Heart right ventricle (tissue), 16 donors: Measurements from ENCODE around the gene PPP4R4. TPM values are rescaled to one million over a fixed set of nuclear protein-coding genes. Genes with fewer than 3 reads are reported as not detected.

ENCODE experiments used
- ATAC-seq, 8 donors: fragments of 200-7000 bp; cut with Tn5 transposase; one replicate each; pipeline ENCODE4 v1.9.1; 2020; ENCODE audit warnings: mild to moderate bottlenecking in 8 of 8, moderate library complexity in 8 of 8, moderate number of reproducible peaks in 1 of 8
- DNase-seq, 2 donors: peaks; one replicate each; pipeline ENCODE4 v3.0.0-alpha.2; 2020
- H3K27ac ChIP-seq, 10 donors: fragments of 200-600 bp; sonication (generic) in 2 of 10; one replicate each; pipeline versions ENCODE4 v1.5.0 to v1.8.0; 2020 to 2022; ENCODE audit warnings: mild to moderate bottlenecking in 3 of 10
- H3K27me3 ChIP-seq, 7 donors: fragments of 200-600 bp; one replicate each; pipeline ENCODE4 v1.8.0; 2021 to 2022; ENCODE audit warnings: mild to moderate bottlenecking in 2 of 7
- H3K36me3 ChIP-seq, 9 donors: fragments of 200-600 bp; sonication (generic) in 1 of 9; one replicate each; pipeline versions ENCODE4 v1.5.0 to v1.8.0; 2020 to 2022; ENCODE audit warnings: mild to moderate bottlenecking in 2 of 9
- H3K4me1 ChIP-seq, 9 donors: fragments of 200-600 bp; sonication (generic) in 1 of 9; one replicate each; pipeline versions ENCODE4 v1.5.0 to v1.8.0; 2020 to 2022; ENCODE audit warnings: mild to moderate bottlenecking in 4 of 9
- H3K4me3 ChIP-seq, 10 donors: fragments of 200-600 bp; sonication (generic) in 2 of 10; one replicate each; pipeline versions ENCODE4 v1.5.0 to v1.8.0; 2020 to 2022; ENCODE audit warnings: mild to moderate bottlenecking in 7 of 10, moderate library complexity in 2 of 10
- H3K9me3 ChIP-seq, 11 donors: fragments of 200-600 bp in 10 of 11; sonication (generic) in 2 of 11; one replicate each; pipeline versions ENCODE4 v1.5.0 to v1.8.0; 2013 to 2022; ENCODE audit warnings: mild to moderate bottlenecking in 2 of 11, control low read depth in 1 of 11, moderate library complexity in 1 of 11
- CTCF ChIP-seq, 9 donors: fragments of 200-600 bp; sonication (generic) in 2 of 9; IDR thresholded peaks; one replicate each; pipeline versions ENCODE4 v1.5.0 to v1.8.0; 2021 to 2022; ENCODE audit warnings: antibody characterized with exemption in 9 of 9, mild to moderate bottlenecking in 5 of 9, moderate library complexity in 1 of 9
- WGBS, 2 donors: extraction: QIAGEN DNeasy Blood & Tissue Kit; methylation state at CpG; one replicate each; pipeline ENCODE4 v1.1.7; 2013; ENCODE audit warnings: inconsistent platforms in 1 of 2; 5-methylcytosine and 5-hydroxymethylcytosine counted together
- intact Hi-C, 10 donors: fragments of 100-400 bp; cut with DNase I; formaldehyde crosslinking; loops; one replicate each; pipeline versions ENCODE4 v1.11.1 to v1.14.2; 2022
- polyA plus RNA-seq, 2 donors: library from polyadenylated mRNA; stranded (reverse); fragments of 200-250 nt; gene quantifications; one replicate each; pipeline ENCODE4 v1.2.3, GENCODE V29; 2013
- total RNA-seq, 10 donors: library from RNA; stranded (reverse); fragmentation: NEBNext Ultra II Directional in 3 of 10; extraction: Animal tissue kit (Norgen Biotek cat#: 25700) in 3 of 10; gene quantifications; one replicate each; pipeline versions ENCODE4 v1.2.1 to v1.2.4, GENCODE V29; 2021 to 2023
- donor health status: Arrhythmogenic right ventricular cardiomyopathy.
- donor health status: ischemic (EF 13 %, LVEDD 7.1; RV severe dilation, severe dysfunction).
- donor health status: healthy with polysubstance abuse.
- donor health status: DM: no; HTN: yes; CAD: no.
- donor health status: DM: no; HTN: no; CAD: no.
- donor health status: ischemic (EF 25% LVEDD 6.9; RV normal size, moderate dysfunction).
- donor health status: ischemic (EF 25% LVEDD 5.7; RV mildly dilated, moderate dysfunction).
- donor health status: healthy.
- donor health status: DM: yes; HTN: yes; CAD: no.
- donor health status: Ischemic cardiomyopathy.
- donor health status: ischemic (EF 35%, LVEDD 5.7; RV mildly dilated, moderate dysfunction).
- donor health status: nonischemic (EF 11% LVEDD 7.7; RV severe dilation, severe dysfunction).
- donor health status: DM: yes; HTN: yes; CAD: no.
- donor health status: PGD.
- donor health status: ischemic (EF 29% LVEDD 5.4; RV normal size, mild dysfunction).
- donor health status: nonischemic (EF 23%, LVEDD 6.1; RV moderate dilation, normal function).

The PPP4R4 gene
- total and polyA plus RNA-seq, 12 donors, result 0.13 to 0.94 (median 0.31) TPM; not detected in 5

GRCh38 chr14:94176808-94177207, 2.7 kb downstream of the PPP4R4 start:
- intact Hi-C loops, result loop anchor here in 5 of 10 donors (5.0 kb wide), 3 partner anchors 40 to 140 kb away; no protein-coding TSS in a partner anchor
- Histone ChIP-seq H3K4me1 (peaks cover 6 to 27% (median 22%) of the 10 kb centered on the region in 9 donors), H3K36me3 (no peaks in the 10 kb centered on the region), H3K4me3 (no peak overlapping the region), H3K9me3 (no peaks in the 10 kb centered on the region), H3K27ac (no peak overlapping the region), H3K27me3 (peaks cover 2 to 77% (median 45%) of the 10 kb centered on the region in 7 donors)
- WGBS, 2 donors, result 92 to 94% methylated on average over 3 of the region's 3 CpGs
- no peak for TF ChIP-seq CTCF (IDR thresholded peaks at IDR 0.05)
- no peak for DNase-seq
- ATAC-seq, result no peak

DNA sequence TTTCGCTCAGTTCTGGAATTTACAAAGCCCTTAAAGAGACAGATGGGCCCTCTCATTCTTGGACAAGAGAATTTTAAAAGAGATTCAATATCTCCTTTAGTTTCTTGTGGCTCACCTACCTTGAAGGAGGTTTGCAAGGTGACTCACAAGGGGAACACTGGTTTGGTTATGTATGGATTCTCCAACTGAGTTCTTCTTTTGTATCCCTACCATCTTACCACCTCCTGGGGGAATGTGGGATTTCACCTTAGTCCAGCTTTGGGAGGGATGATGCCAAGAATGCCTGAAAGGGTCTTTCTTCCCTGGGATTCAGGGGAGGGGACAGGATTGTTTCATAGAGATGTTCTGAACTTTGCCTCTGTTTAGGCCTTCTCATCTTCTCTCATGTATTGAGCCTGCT, 3.7 kb downstream of the PPP4R4 start:
- Histone ChIP-seq H3K9me3 (no peaks in the 10 kb centered on the region), H3K27ac (no peak overlapping the region), H3K4me3 (no peak overlapping the region), H3K27me3 (peaks cover 2 to 81% (median 45%) of the 10 kb centered on the region in 7 donors), H3K4me1 (peaks cover 6 to 27% (median 20%) of the 10 kb centered on the region in 9 donors), H3K36me3 (no peaks in the 10 kb centered on the region)
- DNase-seq (no peak), ATAC-seq (no peak)
- no peak for TF ChIP-seq CTCF (IDR thresholded peaks at IDR 0.05)
- 86 to 93% methylated on average over 1 of the region's 1 CpG for WGBS, 2 donors
- intact Hi-C loops, result loop anchor here in 5 of 10 donors (5.0 kb wide), 3 partner anchors 41 to 141 kb away; no protein-coding TSS in a partner anchor

DNA sequence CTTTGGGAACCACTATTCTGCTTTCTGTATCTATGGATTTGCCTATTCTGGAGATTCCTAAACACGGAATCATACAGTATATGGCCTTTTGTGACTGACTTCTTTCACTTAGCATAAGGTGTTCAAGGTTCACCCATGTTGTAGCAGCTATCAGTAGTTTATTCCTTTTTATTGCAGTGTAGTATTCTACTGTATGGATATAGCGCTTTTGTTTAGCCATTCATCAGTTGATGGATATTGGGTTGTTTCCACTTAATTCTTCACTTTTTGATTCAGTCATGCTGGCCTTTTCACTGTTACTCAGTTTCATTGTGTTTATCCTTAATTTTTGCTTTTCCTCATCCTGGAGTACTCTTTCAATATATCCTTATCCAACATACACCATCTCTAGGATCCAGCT, 5.1 kb downstream of the PPP4R4 start:
- 91 to 97% methylated on average over 2 of the region's 2 CpGs for WGBS, 2 donors
- H3K36me3 ChIP-seq, result no peaks in the 10 kb centered on the region
- H3K4me1 ChIP-seq, result peaks cover 6 to 22% (median 15%) of the 10 kb centered on the region in 9 donors
- TF ChIP-seq CTCF (IDR thresholded peaks at IDR 0.05), result no peak
- H3K9me3 ChIP-seq, result no peaks in the 10 kb centered on the region
- intact Hi-C loops, result loop anchor here in 5 of 10 donors (5.0 kb wide), 3 partner anchors 42 to 142 kb away; no protein-coding TSS in a partner anchor
- ATAC-seq, result no peak
- DNase-seq, result no peak
- H3K27me3 ChIP-seq, result peaks cover 2 to 74% (median 45%) of the 10 kb centered on the region in 7 donors
- no peak overlapping the region for H3K27ac ChIP-seq
- no peak overlapping the region for H3K4me3 ChIP-seq

- 10 to 15% methylated on average over 4 of the region's 4 CpGs for WGBS, 2 donors
- Histone ChIP-seq H3K27ac (no peak overlapping the region), H3K9me3 (no peaks in the 10 kb centered on the region), H3K27me3 (peaks cover 2 to 67% (median 30%) of the 10 kb centered on the region in 7 donors), H3K4me3 (peak overlapping the region in 3 of 10 donors; percentile 15 to 30 (median 18)), H3K36me3 (no peaks in the 10 kb centered on the region), H3K4me1 (peaks cover 0 to 8% (median under 1%) of the 10 kb centered on the region in 9 donors)
- peak; percentile 31 to 70 (median 61) for TF ChIP-seq CTCF (IDR thresholded peaks at IDR 0.05)
- ATAC-seq (peak in 3 of 8 donors; percentile 33 to 49 (median 47)), DNase-seq (no peak)
- intact Hi-C loops, result loop anchor here in 6 of 10 donors (1.0 to 5.0 kb wide), 4 partner anchors 43 to 144 kb away; no protein-coding TSS in a partner anchor
Measured at GRCh38 chr14:94180655-94181271, 6.6 kb downstream of the PPP4R4 start.
